GM18526 (cell line): ENCODE data around the gene PIAS3.

Source experiments
- POLR2A ChIP-seq: IDR thresholded peaks from 3 replicates; pipeline ENCODE4 v1.6.1; 2011; ENCODE audit not compliant: insufficient read length; ENCODE audit errors: extremely low read depth

Gene PIAS3

GRCh38 chr1:145858901-145859490 is at the start of gene PIAS3:
TSS of gene PIAS3 (minus strand) at chr1:145859081. CDS start at chr1:145858990, 91 bp downstream.
- no peak for TF ChIP-seq POLR2A

- no peak for TF ChIP-seq POLR2A
Measured at GRCh38 chr1:145908653-145909052, 49.8 kb upstream of the PIAS3 start.

- no peak for TF ChIP-seq POLR2A
Measured at GRCh38 chr1:145906954-145907753, 48.3 kb upstream of the PIAS3 start.

- TF ChIP-seq POLR2A, result no peak
Measured at GRCh38 chr1:145901312-145902021, 42.6 kb upstream of the PIAS3 start.

GRCh38 chr1:145898756-145899155 is 39.9 kb upstream of the PIAS3 start:
- TF ChIP-seq POLR2A, result no peak

GRCh38 chr1:145897969-145898368 is 39.1 kb upstream of the PIAS3 start:
- no peak for TF ChIP-seq POLR2A

- TF ChIP-seq POLR2A, result no peak
Measured at GRCh38 chr1:145895471-145895870, 36.6 kb upstream of the PIAS3 start.

GRCh38 chr1:145893306-145894055 is 34.6 kb upstream of the PIAS3 start:
- TF ChIP-seq POLR2A, result no peak

GRCh38 chr1:145892486-145893087 is 33.7 kb upstream of the PIAS3 start:
- no peak for TF ChIP-seq POLR2A

GRCh38 chr1:145891587-145892485 is 33.0 kb upstream of the PIAS3 start:
- no peak for TF ChIP-seq POLR2A

- no peak for TF ChIP-seq POLR2A
Measured at GRCh38 chr1:145891143-145891542, 32.3 kb upstream of the PIAS3 start.

- no peak for TF ChIP-seq POLR2A
Measured at GRCh38 chr1:145889722-145890121, 30.8 kb upstream of the PIAS3 start.

GRCh38 chr1:145887631-145888030 is 28.8 kb upstream of the PIAS3 start:
- no peak for TF ChIP-seq POLR2A

- no peak for TF ChIP-seq POLR2A
Measured at GRCh38 chr1:145886816-145887215, 27.9 kb upstream of the PIAS3 start.

GRCh38 chr1:145886390-145886789 is 27.5 kb upstream of the PIAS3 start:
- no peak for TF ChIP-seq POLR2A
